Natural killer cell (primary cell): ENCODE measurements around the gene CLDN9. TPM values are rescaled to one million over a fixed set of nuclear protein-coding genes. Genes with fewer than 3 reads are reported as not detected.

ENCODE experiments used
- ATAC-seq, 3 donors: fragments of 150-1000 bp in 2 of 3; fragments of 200-7000 bp in 1 of 3; cut with Tn5 transposase; 1 replicate in 1 of 3; 2 replicates in 2 of 3; pipeline ENCODE4 v1.10.0; 2021; ENCODE audit warnings: mild to moderate bottlenecking in 2 of 3, moderate library complexity in 2 of 3
- DNase-seq, 2 donors: peaks; one replicate each; pipeline versions ENCODE4 v3.0.0 to v3.0.0-alpha.2; 2013 to 2021; ENCODE audit warnings: mixed read lengths in 1 of 2
- H3K27ac ChIP-seq: one replicate; pipeline ENCODE4 v1.5.1; 2013; ENCODE audit warnings: mild to moderate bottlenecking, low read length
- H3K27me3 ChIP-seq: one replicate; pipeline ENCODE4 v1.6.1; 2013; ENCODE audit warnings: low read length; ENCODE audit not compliant: control insufficient read depth, insufficient read depth
- H3K36me3 ChIP-seq: one replicate; pipeline ENCODE4 v1.6.1; 2013; ENCODE audit warnings: low read length; ENCODE audit not compliant: control insufficient read depth, insufficient read depth
- H3K4me1 ChIP-seq: one replicate; pipeline ENCODE4 v1.6.1; 2013; ENCODE audit warnings: low read length; ENCODE audit not compliant: control insufficient read depth, insufficient read depth
- H3K4me3 ChIP-seq: one replicate; pipeline ENCODE4 v1.5.1; 2013; ENCODE audit warnings: low read length
- H3K9me3 ChIP-seq: one replicate; pipeline ENCODE4 v1.6.1; 2013; ENCODE audit warnings: low read length; ENCODE audit not compliant: control insufficient read depth, insufficient read depth
- H3K27ac Mint-ChIP-seq, 2 donors: one replicate each; pipeline ENCODE4 v1.8.0; 2022; ENCODE audit warnings: mild to moderate bottlenecking in 2 of 2, mixed read lengths in 2 of 2, moderate library complexity in 1 of 2
- H3K27me3 Mint-ChIP-seq, 2 donors: one replicate each; pipeline ENCODE4 v1.8.0; 2022; ENCODE audit warnings: low read depth in 2 of 2, mixed read lengths in 2 of 2
- H3K36me3 Mint-ChIP-seq: one replicate; pipeline ENCODE4 v1.8.0; 2022; ENCODE audit warnings: mixed read lengths
- H3K4me1 Mint-ChIP-seq, 2 donors: one replicate each; pipeline ENCODE4 v1.8.0; 2022; ENCODE audit warnings: mixed read lengths in 2 of 2
- H3K4me3 Mint-ChIP-seq: one replicate; pipeline ENCODE4 v1.8.0; 2022; ENCODE audit warnings: mild to moderate bottlenecking, moderate library complexity, mixed read lengths
- H3K9me3 Mint-ChIP-seq, 2 donors: one replicate each; pipeline ENCODE4 v1.8.0; 2022; ENCODE audit warnings: mixed read lengths in 2 of 2
- WGBS: methylation state at CpG from one replicate; pipeline ENCODE4 v1.1.7; 2013; ENCODE audit warnings: missing lambda C conversion rate; ENCODE audit not compliant: insufficient coverage; 5-methylcytosine and 5-hydroxymethylcytosine counted together
- intact Hi-C: fragments of 100-400 bp; cut with micrococcal nuclease; formaldehyde crosslinking; loops from one replicate; pipeline ENCODE4 v1.14.2; 2022
- total RNA-seq, 4 donors: library from RNA; stranded (reverse); fragments of 120-200 nt in 1 of 4; gene quantifications; one replicate each; pipeline versions ENCODE4 v1.2.3 to v1.2.4, GENCODE V29; 2013 to 2022
- TF ChIP-seq, protein P1 (sequence below): fragments of 200-600 bp; IDR thresholded peaks from one replicate; pipeline ENCODE4 v1.8.0; 2022; ENCODE audit warnings: antibody characterized with exemption

Gene CLDN9
- total RNA-seq, 3 donors from 2014 or later (not counting 1 experiment from before 2014, with no cell fraction given), result 0.34 to 0.35 TPM; not detected in 1

DNA sequence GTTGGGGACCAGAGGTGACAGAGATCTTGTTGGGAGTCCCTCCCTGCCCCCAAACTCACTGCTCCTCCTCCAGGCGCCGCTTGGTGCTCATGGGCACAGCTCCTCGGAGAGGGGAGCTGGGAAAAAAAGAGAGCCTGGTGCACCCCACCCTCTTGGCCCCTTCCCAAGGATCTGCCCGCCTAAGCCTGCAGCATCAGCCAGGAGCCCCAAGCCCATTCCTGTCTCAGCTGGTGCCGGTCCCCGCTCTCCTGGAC lies 10.6 kb downstream of the CLDN9 start:
- H3K4me1 ChIP-seq, result peaks cover 67% of the 10 kb centered on the region
- Mint-ChIP-seq H3K4me1 (peaks cover 35 to 54% of the 10 kb centered on the region in 2 donors), H3K36me3 (no peaks in the 10 kb centered on the region)

DNA sequence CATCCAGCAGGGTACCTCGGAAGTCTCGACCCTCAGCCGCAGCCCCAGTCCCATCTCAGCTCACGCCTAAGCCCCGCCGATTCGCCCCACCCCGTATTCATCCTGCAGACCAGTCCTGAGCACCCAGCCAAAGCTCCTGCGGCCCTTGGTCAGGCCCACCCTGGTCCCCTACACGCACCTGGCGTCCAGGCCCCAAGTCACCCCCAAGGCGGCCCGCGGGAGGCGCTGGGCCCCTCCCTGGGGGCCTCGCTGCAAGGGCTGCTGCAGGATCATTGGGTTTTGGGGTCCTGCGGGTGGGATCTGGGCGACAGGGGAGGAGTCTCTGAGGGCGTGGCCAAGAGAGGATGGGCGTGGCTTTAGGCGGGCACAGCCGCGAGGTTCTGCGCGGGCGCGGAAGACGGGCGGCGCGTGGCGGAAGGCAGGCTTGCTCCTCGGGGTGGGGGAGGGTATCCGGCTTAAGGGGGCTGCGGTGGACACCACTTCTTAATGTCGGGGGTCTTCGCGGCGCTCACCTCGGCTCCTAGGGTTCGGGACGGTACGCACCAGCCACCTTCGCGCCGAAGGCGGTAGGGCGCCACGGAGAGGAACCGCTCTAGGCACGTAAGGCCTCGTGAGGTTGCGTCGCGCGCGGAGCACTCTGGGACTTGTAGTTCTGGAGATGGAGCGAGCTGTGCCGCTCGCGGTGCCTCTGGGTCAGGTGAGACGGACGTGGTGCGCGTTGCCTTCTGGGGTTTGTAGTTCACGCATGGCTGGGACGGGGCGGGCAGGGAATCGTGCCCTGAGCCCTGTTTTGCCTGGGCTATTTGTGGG lies 11.2 kb downstream of the CLDN9 start, which contains the start of the genes HCFC1R1 and THOC6:
TSS of gene HCFC1R1 (minus strand) at position 274 of the 810 bp plus-strand sequence. CDS start at position 273, 1 bp downstream.
TSS of gene THOC6 (plus strand) at position 367 of the 810 bp plus-strand sequence. CDS start at position 659, 292 bp downstream.
- Histone ChIP-seq H3K36me3 (peaks cover 15% of the 10 kb centered on the region), H3K27ac (peak within 1 kb of the TSS; percentile 86), H3K27me3 (peaks cover 4% of the 10 kb centered on the region), H3K4me3 (peak within 1 kb of the TSS; percentile 78), H3K9me3 (no peaks in the 10 kb centered on the region), H3K4me1 (peaks cover 69% of the 10 kb centered on the region)
- peaks cover 0 to 5% of the 10 kb centered on the region in 2 donors for H3K27me3 Mint-ChIP-seq
- no peaks in the 10 kb centered on the region for H3K9me3 Mint-ChIP-seq
- intact Hi-C loops, result no loop called here
- no peaks in the 10 kb centered on the region for H3K36me3 Mint-ChIP-seq
- H3K4me1 Mint-ChIP-seq, result peaks cover 35 to 60% of the 10 kb centered on the region in 2 donors
- TF ChIP-seq, protein P1, sequence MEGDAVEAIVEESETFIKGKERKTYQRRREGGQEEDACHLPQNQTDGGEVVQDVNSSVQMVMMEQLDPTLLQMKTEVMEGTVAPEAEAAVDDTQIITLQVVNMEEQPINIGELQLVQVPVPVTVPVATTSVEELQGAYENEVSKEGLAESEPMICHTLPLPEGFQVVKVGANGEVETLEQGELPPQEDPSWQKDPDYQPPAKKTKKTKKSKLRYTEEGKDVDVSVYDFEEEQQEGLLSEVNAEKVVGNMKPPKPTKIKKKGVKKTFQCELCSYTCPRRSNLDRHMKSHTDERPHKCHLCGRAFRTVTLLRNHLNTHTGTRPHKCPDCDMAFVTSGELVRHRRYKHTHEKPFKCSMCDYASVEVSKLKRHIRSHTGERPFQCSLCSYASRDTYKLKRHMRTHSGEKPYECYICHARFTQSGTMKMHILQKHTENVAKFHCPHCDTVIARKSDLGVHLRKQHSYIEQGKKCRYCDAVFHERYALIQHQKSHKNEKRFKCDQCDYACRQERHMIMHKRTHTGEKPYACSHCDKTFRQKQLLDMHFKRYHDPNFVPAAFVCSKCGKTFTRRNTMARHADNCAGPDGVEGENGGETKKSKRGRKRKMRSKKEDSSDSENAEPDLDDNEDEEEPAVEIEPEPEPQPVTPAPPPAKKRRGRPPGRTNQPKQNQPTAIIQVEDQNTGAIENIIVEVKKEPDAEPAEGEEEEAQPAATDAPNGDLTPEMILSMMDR, result no peak
- ATAC-seq, result peak; percentile 68 to 92 (median 83)
- H3K27ac Mint-ChIP-seq, result peak within 1 kb of the TSS; percentile 91 to 92
- WGBS, result under 1% methylated on average over 69 of the region's 69 CpGs
- H3K4me3 Mint-ChIP-seq, result peak within 1 kb of the TSS; percentile 94
- DNase-seq, result peak; percentile 91 to 99

More for the DNA sequence above, 10.6 kb downstream of the CLDN9 start:
- Mint-ChIP-seq H3K27me3 (peaks cover 0 to 2% of the 10 kb centered on the region in 2 donors), H3K27ac (peak overlapping the region; percentile 91 to 92), H3K9me3 (no peaks in the 10 kb centered on the region), H3K4me3 (peak overlapping the region; percentile 94)
- intact Hi-C loops, result no loop called here
- Histone ChIP-seq H3K27ac (no peak overlapping the region), H3K9me3 (no peaks in the 10 kb centered on the region), H3K27me3 (no peaks in the 10 kb centered on the region), H3K4me3 (peak overlapping the region; percentile 78), H3K36me3 (peaks cover 15% of the 10 kb centered on the region)
- TF ChIP-seq, protein P1, result no peak
- 46% methylated on average over 6 of the region's 6 CpGs for WGBS
- ATAC-seq (no peak), DNase-seq (peak in 1 of 2 donors; percentile 58)

DNA sequence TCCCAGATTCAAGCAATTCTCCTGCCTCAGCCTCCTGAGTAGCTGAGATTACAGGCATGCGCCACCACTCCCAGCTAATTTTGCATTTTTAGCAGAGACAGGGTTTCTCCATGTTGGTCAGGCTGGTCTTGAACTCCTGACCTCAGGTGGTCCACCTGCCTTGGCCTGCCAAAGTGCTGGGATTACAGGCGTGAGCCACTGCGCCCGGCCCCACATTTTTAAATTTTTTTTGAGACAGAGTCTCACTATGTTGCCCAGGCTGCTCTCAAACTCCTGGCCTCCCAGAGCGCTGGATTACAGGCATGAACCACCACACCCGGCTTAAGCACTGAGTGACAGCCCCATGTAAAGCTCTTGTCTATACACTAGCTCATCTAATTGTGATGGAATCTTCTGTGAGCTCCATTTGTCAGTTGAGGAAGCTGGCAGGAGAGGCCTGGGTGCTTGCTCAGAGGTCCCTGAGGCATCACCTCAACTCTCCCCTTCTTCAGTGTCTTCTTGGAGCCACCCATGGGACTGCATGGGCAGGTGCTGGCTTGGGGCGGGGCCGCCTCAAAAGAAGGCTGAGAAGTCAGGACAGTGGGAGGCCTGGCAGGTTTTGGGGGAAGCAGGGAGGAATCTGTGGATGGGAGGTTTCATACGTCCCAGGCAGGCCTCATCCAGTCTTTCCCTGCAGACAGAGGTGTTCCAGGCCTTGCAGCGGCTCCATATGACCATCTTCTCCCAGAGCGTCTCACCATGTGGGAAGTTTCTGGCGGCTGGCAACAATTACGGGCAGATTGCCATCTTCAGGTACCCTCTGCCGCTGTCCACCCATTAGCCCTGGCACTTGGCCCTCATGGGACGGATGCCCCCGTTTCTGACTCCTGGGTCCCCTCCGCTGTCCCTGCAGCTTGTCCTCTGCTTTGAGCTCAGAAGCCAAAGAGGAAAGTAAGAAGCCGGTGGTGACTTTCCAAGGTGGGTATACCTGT lies 12.6 kb downstream of the CLDN9 start:
- peaks cover 15% of the 10 kb centered on the region for H3K36me3 ChIP-seq
- Mint-ChIP-seq H3K27me3 (peaks cover 7 to 17% of the 10 kb centered on the region in 2 donors), H3K4me1 (peaks cover 36 to 67% of the 10 kb centered on the region in 2 donors), H3K27ac (no peak overlapping the region), H3K36me3 (no peaks in the 10 kb centered on the region), H3K9me3 (no peaks in the 10 kb centered on the region), H3K4me3 (no peak overlapping the region)
- WGBS, result 96% methylated on average over 18 of the region's 18 CpGs
- no peak overlapping the region for H3K27ac ChIP-seq
- DNase-seq, result no peak
- ATAC-seq, result no peak
- no peak overlapping the region for H3K4me3 ChIP-seq
- H3K4me1 ChIP-seq, result peaks cover 69% of the 10 kb centered on the region
- intact Hi-C loops, result no loop called here
- TF ChIP-seq, protein P1, result no peak
- H3K9me3 ChIP-seq, result no peaks in the 10 kb centered on the region
- H3K27me3 ChIP-seq, result peaks cover 15% of the 10 kb centered on the region
